ENCODE results near the gene PGBD5.

DNA sequence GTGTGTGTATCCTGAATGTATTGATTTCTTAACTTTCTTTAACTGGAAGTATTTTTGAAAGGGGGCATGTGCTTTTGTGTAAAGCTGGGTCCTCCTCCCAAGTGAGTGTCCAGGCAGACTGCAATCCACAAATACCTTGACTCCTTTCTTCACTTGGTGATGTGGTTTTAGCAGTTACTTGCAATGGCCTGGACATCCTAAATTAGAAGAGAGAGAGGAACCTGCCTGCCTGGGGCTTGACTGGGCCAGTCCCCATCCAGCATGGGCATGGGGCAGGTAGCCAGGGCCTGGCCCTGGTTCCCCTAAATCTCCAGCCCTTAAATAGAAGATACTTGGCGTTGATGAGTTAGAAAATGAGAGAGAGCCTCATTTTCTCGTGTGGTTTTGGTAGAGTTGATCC, 159.7 kb downstream of the PGBD5 start:
- no peak for TF ChIP-seq POLR2A (IDR thresholded peaks at IDR 0.05)
- TF ChIP-seq, protein P1, sequence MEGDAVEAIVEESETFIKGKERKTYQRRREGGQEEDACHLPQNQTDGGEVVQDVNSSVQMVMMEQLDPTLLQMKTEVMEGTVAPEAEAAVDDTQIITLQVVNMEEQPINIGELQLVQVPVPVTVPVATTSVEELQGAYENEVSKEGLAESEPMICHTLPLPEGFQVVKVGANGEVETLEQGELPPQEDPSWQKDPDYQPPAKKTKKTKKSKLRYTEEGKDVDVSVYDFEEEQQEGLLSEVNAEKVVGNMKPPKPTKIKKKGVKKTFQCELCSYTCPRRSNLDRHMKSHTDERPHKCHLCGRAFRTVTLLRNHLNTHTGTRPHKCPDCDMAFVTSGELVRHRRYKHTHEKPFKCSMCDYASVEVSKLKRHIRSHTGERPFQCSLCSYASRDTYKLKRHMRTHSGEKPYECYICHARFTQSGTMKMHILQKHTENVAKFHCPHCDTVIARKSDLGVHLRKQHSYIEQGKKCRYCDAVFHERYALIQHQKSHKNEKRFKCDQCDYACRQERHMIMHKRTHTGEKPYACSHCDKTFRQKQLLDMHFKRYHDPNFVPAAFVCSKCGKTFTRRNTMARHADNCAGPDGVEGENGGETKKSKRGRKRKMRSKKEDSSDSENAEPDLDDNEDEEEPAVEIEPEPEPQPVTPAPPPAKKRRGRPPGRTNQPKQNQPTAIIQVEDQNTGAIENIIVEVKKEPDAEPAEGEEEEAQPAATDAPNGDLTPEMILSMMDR (IDR thresholded peaks at IDR 0.05) = no peak
